ENCODE results near the gene CTTN.

CTTN gene

DNA sequence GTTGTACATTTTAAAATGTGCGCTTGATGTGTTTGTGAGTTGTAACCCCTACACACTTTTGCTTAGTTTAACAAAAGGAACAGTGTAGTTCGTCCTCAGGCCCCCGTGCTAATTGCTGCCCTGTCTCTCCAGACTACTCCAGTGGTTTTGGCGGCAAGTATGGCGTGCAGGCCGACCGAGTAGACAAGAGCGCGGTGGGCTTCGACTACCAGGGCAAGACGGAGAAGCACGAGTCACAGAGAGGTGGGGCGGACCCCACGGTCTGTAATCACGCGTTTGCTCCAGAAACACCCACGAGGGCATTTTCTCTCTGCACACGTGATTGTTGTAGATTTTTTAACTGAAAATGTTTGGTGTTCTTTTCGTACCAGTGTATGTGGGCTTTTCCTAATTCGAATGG is 18.6 kb downstream of the CTTN start:
- H3K9ac ChIP-seq (ENCODE audit: insufficient read length, low read depth) = no peak overlapping the region
- no peaks in the 10 kb centered on the region for H3K27me3 ChIP-seq (ENCODE audit: insufficient read depth, insufficient read length)
- H3K4me3 ChIP-seq (ENCODE audit: insufficient read length, low read depth) = no peak overlapping the region
- TF ChIP-seq SUZ12 (IDR thresholded peaks at IDR 0.05; ENCODE audit: extremely low read depth, insufficient read depth, insufficient read length) = no peak
- TF ChIP-seq ZNF274 (IDR thresholded peaks at IDR 0.05; ENCODE audit: low read depth, low read length) = no peak
- no peak for TF ChIP-seq YY1 (IDR thresholded peaks at IDR 0.05; ENCODE audit: insufficient read depth, insufficient read length)
- H3K36me3 ChIP-seq (ENCODE audit: insufficient read depth, insufficient read length, low read length) = peaks cover 88% of the 10 kb centered on the region
- no peaks in the 10 kb centered on the region for H3K9me3 ChIP-seq (ENCODE audit: insufficient read depth, low read length)
- H3K4me1 ChIP-seq (ENCODE audit: insufficient read depth, insufficient read length) = peaks cover 3% of the 10 kb centered on the region
- DNase-seq (ENCODE audit: low read depth, low spot score) = no peak

DNA sequence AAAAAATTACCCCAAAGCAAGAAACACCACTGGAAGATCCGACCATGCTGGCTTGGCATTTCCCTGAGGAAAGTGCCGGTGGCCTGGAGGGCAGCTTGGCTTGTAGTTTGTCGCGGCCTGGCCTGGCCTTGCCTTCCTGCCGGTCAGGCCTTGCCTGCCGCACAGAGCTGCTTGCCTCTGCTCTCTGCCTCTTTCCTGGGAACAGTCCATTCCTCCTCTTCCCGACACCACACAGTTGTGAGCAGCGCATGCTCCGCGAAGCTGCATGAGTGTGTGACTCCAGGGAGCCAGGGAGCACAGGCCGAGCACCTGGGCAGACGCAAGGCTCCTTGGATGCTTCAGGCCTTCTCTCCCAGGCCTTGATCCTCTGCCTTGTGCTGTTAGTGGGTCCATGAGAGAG is 19.8 kb downstream of the CTTN start:
- Histone ChIP-seq H3K4me3 (ENCODE audit: insufficient read length, low read depth) (no peak overlapping the region), H3K9ac (ENCODE audit: insufficient read length, low read depth) (no peak overlapping the region), H3K9me3 (ENCODE audit: insufficient read depth, low read length) (no peaks in the 10 kb centered on the region), H3K36me3 (ENCODE audit: insufficient read depth, insufficient read length, low read length) (peaks cover 88% of the 10 kb centered on the region), H3K4me1 (ENCODE audit: insufficient read depth, insufficient read length) (peaks cover 5% of the 10 kb centered on the region), H3K27me3 (ENCODE audit: insufficient read depth, insufficient read length) (no peaks in the 10 kb centered on the region)
- TF ChIP-seq ZNF274 (IDR thresholded peaks at IDR 0.05; ENCODE audit: low read depth, low read length) (no peak), SUZ12 (IDR thresholded peaks at IDR 0.05; ENCODE audit: extremely low read depth, insufficient read depth, insufficient read length) (no peak), YY1 (IDR thresholded peaks at IDR 0.05; ENCODE audit: insufficient read depth, insufficient read length) (no peak)
- DNase-seq (ENCODE audit: low read depth, low spot score) = no peak

DNA sequence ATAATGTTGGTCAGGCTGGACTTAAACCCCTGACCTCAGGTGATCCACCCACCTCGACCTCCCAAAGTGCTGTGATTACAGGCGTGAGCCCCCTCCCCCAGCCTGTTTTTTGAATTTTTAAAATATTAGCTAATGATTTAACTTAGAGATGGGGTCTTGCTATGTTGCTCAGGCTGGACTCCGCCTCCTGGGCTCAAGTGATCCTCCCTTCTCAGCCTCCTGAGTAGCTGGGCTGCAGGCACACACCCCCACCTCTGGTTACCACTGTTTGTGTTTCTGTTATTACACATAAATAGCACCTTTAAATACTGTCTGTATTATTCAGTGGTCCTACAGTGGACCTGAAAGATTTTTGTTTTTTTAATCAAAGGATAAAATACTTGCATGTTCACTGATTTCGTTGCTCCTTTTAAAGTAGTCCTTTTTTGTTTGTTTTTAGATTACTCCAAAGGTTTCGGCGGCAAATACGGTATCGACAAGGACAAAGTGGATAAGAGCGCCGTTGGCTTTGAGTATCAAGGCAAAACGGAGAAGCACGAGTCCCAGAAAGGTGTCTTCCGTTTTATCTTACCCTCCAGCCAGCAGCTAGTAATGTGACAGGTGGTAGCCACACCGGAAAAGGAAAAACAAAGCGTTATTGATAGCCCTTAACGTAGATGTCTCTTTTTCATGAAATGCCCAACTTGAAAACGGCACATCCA is 21.1 kb downstream of the CTTN start:
- no peak for DNase-seq (ENCODE audit: low read depth, low spot score)
- TF ChIP-seq YY1 (IDR thresholded peaks at IDR 0.05; ENCODE audit: insufficient read depth, insufficient read length) (no peak), ZNF274 (IDR thresholded peaks at IDR 0.05; ENCODE audit: low read depth, low read length) (no peak), SUZ12 (IDR thresholded peaks at IDR 0.05; ENCODE audit: extremely low read depth, insufficient read depth, insufficient read length) (no peak)
- Histone ChIP-seq H3K4me3 (ENCODE audit: insufficient read length, low read depth) (no peak overlapping the region), H3K9me3 (ENCODE audit: insufficient read depth, low read length) (no peaks in the 10 kb centered on the region), H3K36me3 (ENCODE audit: insufficient read depth, insufficient read length, low read length) (peaks cover 91% of the 10 kb centered on the region), H3K9ac (ENCODE audit: insufficient read length, low read depth) (no peak overlapping the region), H3K4me1 (ENCODE audit: insufficient read depth, insufficient read length) (peaks cover 11% of the 10 kb centered on the region), H3K27me3 (ENCODE audit: insufficient read depth, insufficient read length) (no peaks in the 10 kb centered on the region)

DNA sequence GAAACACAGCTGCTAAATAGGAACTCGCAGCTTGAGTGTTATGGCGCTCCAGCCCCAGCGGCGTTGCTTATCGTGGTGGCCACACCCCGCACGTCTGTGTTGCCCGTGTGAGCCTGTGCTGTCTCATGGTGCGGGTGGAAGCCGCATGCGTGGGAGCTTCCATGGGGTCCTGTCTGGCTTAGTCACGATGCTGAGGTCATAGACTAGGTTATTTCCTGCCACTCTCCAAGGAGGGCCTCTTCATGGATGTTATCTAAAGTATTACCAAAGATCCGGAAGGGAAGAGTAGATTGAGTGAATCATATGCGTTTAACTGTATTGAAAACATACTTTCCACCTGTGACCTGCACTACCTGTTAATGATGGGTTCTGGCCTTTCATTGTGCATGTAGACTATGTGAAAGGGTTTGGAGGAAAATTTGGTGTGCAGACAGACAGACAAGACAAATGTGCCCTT is 21.7 kb downstream of the CTTN start:
- no peak overlapping the region for H3K9ac ChIP-seq (ENCODE audit: insufficient read length, low read depth)
- DNase-seq (ENCODE audit: low read depth, low spot score) = no peak
- peaks cover 91% of the 10 kb centered on the region for H3K36me3 ChIP-seq (ENCODE audit: insufficient read depth, insufficient read length, low read length)
- H3K27me3 ChIP-seq (ENCODE audit: insufficient read depth, insufficient read length) = no peaks in the 10 kb centered on the region
- no peaks in the 10 kb centered on the region for H3K9me3 ChIP-seq (ENCODE audit: insufficient read depth, low read length)
- no peak overlapping the region for H3K4me3 ChIP-seq (ENCODE audit: insufficient read length, low read depth)
- peaks cover 13% of the 10 kb centered on the region for H3K4me1 ChIP-seq (ENCODE audit: insufficient read depth, insufficient read length)
- TF ChIP-seq SUZ12 (IDR thresholded peaks at IDR 0.05; ENCODE audit: extremely low read depth, insufficient read depth, insufficient read length) (no peak), YY1 (IDR thresholded peaks at IDR 0.05; ENCODE audit: insufficient read depth, insufficient read length) (no peak), ZNF274 (IDR thresholded peaks at IDR 0.05; ENCODE audit: low read depth, low read length) (no peak)

DNA sequence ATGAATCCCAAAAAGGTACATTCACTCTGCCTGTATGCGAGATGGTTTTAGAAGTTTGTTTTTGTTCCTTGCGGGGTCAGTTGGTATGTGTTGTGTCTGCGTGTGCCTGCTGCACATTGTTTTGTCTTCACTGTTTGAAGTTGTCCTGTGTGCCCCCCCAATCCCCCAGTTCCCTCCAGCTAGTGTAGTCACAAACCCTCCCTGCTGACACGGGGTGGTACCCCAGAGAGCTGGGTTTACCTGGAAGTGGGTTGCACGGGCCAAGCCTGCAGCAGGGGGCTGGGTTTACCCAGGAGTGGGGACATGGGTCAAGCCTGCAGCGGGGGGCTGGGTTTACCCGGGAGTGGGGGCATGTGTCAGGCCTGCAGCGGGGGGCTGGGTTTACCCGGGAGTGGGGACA is 22.2 kb downstream of the CTTN start:
- H3K9me3 ChIP-seq (ENCODE audit: insufficient read depth, low read length) = no peaks in the 10 kb centered on the region
- no peak for TF ChIP-seq YY1 (IDR thresholded peaks at IDR 0.05; ENCODE audit: insufficient read depth, insufficient read length)
- TF ChIP-seq ZNF274 (IDR thresholded peaks at IDR 0.05; ENCODE audit: low read depth, low read length) = no peak
- peaks cover 91% of the 10 kb centered on the region for H3K36me3 ChIP-seq (ENCODE audit: insufficient read depth, insufficient read length, low read length)
- peaks cover 13% of the 10 kb centered on the region for H3K4me1 ChIP-seq (ENCODE audit: insufficient read depth, insufficient read length)
- no peaks in the 10 kb centered on the region for H3K27me3 ChIP-seq (ENCODE audit: insufficient read depth, insufficient read length)
- DNase-seq (ENCODE audit: low read depth, low spot score) = no peak
- H3K9ac ChIP-seq (ENCODE audit: insufficient read length, low read depth) = no peak overlapping the region
- no peak overlapping the region for H3K4me3 ChIP-seq (ENCODE audit: insufficient read length, low read depth)

DNA sequence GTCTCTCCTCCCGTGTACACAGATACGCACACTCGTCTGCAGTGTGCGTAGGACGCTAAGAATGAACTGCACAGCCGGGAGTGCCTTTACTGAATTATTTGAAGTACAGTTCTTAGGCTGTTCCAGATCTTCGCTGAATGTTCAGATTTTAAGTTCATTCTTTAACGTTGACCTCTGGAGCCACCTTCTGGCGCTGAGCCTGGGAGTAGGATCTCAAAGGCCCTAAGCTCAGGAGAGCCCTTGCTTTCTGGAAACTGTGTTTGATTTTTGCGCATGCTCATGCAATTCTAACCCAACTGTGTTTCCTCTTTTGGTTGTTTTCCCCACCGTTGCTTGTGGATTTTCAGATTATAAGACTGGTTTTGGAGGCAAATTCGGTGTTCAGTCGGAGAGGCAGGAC is 22.8 kb downstream of the CTTN start:
- H3K9me3 ChIP-seq (ENCODE audit: insufficient read depth, low read length) = no peaks in the 10 kb centered on the region
- TF ChIP-seq SUZ12 (IDR thresholded peaks at IDR 0.05; ENCODE audit: extremely low read depth, insufficient read depth, insufficient read length) (no peak), YY1 (IDR thresholded peaks at IDR 0.05; ENCODE audit: insufficient read depth, insufficient read length) (no peak), ZNF274 (IDR thresholded peaks at IDR 0.05; ENCODE audit: low read depth, low read length) (no peak)
- no peak overlapping the region for H3K9ac ChIP-seq (ENCODE audit: insufficient read length, low read depth)
- no peaks in the 10 kb centered on the region for H3K27me3 ChIP-seq (ENCODE audit: insufficient read depth, insufficient read length)
- H3K4me3 ChIP-seq (ENCODE audit: insufficient read length, low read depth) = no peak overlapping the region
- peaks cover 89% of the 10 kb centered on the region for H3K36me3 ChIP-seq (ENCODE audit: insufficient read depth, insufficient read length, low read length)
- peaks cover 13% of the 10 kb centered on the region for H3K4me1 ChIP-seq (ENCODE audit: insufficient read depth, insufficient read length)
- no peak for DNase-seq (ENCODE audit: low read depth, low spot score)

DNA sequence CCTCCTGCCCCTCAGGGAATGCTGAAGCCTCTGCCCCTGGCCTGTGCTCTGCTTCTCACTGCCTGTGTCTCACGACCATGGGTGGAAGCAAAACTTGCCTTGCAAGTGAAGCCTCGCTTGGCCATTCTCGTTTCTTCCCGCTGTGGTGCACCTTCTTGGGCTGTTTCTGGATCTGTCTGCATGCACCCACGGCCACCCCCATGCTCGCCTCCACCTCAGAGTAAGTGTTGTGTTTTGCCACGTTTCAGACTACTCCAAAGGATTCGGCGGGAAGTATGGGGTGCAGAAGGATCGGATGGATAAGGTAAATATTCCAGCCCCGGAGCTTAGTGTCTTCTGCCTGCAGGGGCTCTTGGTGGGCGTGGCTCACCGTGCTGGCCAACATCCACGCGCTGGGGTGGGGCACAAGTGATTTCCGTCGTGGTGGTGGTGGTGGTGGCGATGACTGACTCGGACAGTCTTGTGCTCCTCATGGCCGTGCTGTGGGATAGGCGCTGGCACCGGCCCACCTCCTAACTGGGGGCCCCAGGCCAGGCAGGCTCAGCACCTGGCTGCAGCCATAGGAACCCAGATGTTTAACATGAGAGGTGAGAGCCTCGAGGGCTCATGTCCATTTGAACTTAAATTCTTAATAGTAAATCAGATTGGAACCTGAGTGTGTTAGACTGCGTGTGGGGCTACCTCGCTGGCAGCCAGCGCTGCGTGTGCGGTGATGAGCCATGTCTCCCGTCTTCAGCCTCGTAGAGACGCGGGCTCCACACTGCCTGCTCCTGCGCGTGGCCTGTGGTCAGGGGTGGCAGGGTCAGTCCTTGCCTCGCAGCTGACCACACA is 24.6 kb downstream of the CTTN start:
- Histone ChIP-seq H3K9ac (ENCODE audit: insufficient read length, low read depth) (no peak overlapping the region), H3K36me3 (ENCODE audit: insufficient read depth, insufficient read length, low read length) (peaks cover 85% of the 10 kb centered on the region), H3K4me3 (ENCODE audit: insufficient read length, low read depth) (no peak overlapping the region), H3K9me3 (ENCODE audit: insufficient read depth, low read length) (no peaks in the 10 kb centered on the region), H3K4me1 (ENCODE audit: insufficient read depth, insufficient read length) (peaks cover 16% of the 10 kb centered on the region), H3K27me3 (ENCODE audit: insufficient read depth, insufficient read length) (no peaks in the 10 kb centered on the region)
- TF ChIP-seq SUZ12 (IDR thresholded peaks at IDR 0.05; ENCODE audit: extremely low read depth, insufficient read depth, insufficient read length) (no peak), ZNF274 (IDR thresholded peaks at IDR 0.05; ENCODE audit: low read depth, low read length) (no peak), YY1 (IDR thresholded peaks at IDR 0.05; ENCODE audit: insufficient read depth, insufficient read length) (no peak)
- no peak for DNase-seq (ENCODE audit: low read depth, low spot score)

All from NT2/D1 (cell line).